Pancreas (tissue), 10 donors: ENCODE measurements around the gene C1QTNF7. TPM values are rescaled to one million over a fixed set of nuclear protein-coding genes. Genes with fewer than 3 reads are reported as not detected.

Experiments
- ATAC-seq, 4 donors: fragments of 200-7000 bp; cut with Tn5 transposase; one replicate each; pipeline versions ENCODE4 v1.8.0 to v1.9.1; 2020; ENCODE audit warnings: mild to moderate bottlenecking in 4 of 4, moderate library complexity in 4 of 4
- DNase-seq, 6 donors: peaks; one replicate each; pipeline ENCODE4 v3.0.0-alpha.2; 2020
- FAIRE-seq: peaks from 2 replicates; lab custom pipeline; 2012; peaks lifted over from hg19 to GRCh38; lab: Jason Lieb, UNC
- H3K27ac ChIP-seq, 4 donors: fragments of 200-600 bp; sonication (generic); 1 replicate in 3 of 4; 2 replicates in 1 of 4; pipeline versions ENCODE4 v1.5.0 to v1.8.0; 2020
- H3K27me3 ChIP-seq, 4 donors: fragments of 200-600 bp; one replicate each; pipeline ENCODE4 v1.8.0; 2021
- H3K36me3 ChIP-seq, 3 donors: fragments of 200-600 bp; sonication (generic) in 1 of 3; one replicate each; pipeline versions ENCODE4 v1.5.0 to v1.8.0; 2020 to 2021
- H3K4me1 ChIP-seq, 3 donors: fragments of 200-600 bp; one replicate each; pipeline ENCODE4 v1.8.0; 2021
- H3K4me3 ChIP-seq, 4 donors: fragments of 200-600 bp; sonication (generic) in 2 of 4; one replicate each; pipeline versions ENCODE4 v1.5.0 to v1.8.0; 2020 to 2021
- H3K9me3 ChIP-seq, 4 donors: fragments of 200-600 bp; one replicate each; pipeline ENCODE4 v1.8.0; 2021
- CTCF ChIP-seq, 4 donors: fragments of 200-600 bp; sonication (generic) in 3 of 4; IDR thresholded peaks; one replicate each; pipeline versions ENCODE4 v1.5.0 to v1.8.0; 2021; ENCODE audit warnings: antibody characterized with exemption in 4 of 4
- WGBS, 2 donors: extraction: QIAGEN DNeasy Blood & Tissue Kit; methylation state at CpG; one replicate each; pipeline ENCODE4 v1.1.7; 2013; 5-methylcytosine and 5-hydroxymethylcytosine counted together
- intact Hi-C, 3 donors: fragments of 100-400 bp; cut with DNase I; formaldehyde crosslinking; loops; one replicate each; pipeline versions ENCODE4 v1.11.1 to v1.14.2; 2022
- polyA plus RNA-seq, 2 donors: library from polyadenylated mRNA; stranded (reverse); fragments of 200-250 nt; gene quantifications; one replicate each; pipeline ENCODE4 v1.2.3, GENCODE V29; 2013
- total RNA-seq, 6 donors: library from RNA; stranded (reverse); fragmentation: NEBNext Ultra II Directional in 4 of 6; extraction: Animal tissue kit (Norgen Biotek cat#: 25700) in 4 of 6; gene quantifications; one replicate each; pipeline versions ENCODE4 v1.2.1 to v1.2.4, GENCODE V29; 2021 to 2023
- donor health status: healthy with polysubstance abuse.
- donor health status: DM: no; HTN: no; CAD: no; lungs with moderate emphysema.
- donor health status: DM: no; HTN: no; CAD: no.
- donor health status: control.
- donor health status: control.
- donor health status: Bipolar disorder and iron deficiency.
- donor health status: DM: yes; HTN: yes; CAD: no.
- donor health status: DM: no; HTN: no; CAD: no.
- donor health status: DM: no; HTN: no; CAD: no.
- donor health status: DM: yes; HTN: yes; CAD: no.

C1QTNF7 gene
- total and polyA plus RNA-seq, 8 donors, result 0.03 to 1.1 (median 0.38) TPM

- no peak for TF ChIP-seq CTCF (IDR thresholded peaks at IDR 0.05)
- no peaks in the 10 kb centered on the region for H3K36me3 ChIP-seq
- ATAC-seq (no peak), FAIRE-seq (no peak), DNase-seq (no peak)
- intact Hi-C loops, result no loop called here
- H3K27me3 ChIP-seq, result no peaks in the 10 kb centered on the region
- no peak overlapping the region for H3K4me3 ChIP-seq
- no peak overlapping the region for H3K27ac ChIP-seq
- no peaks in the 10 kb centered on the region for H3K4me1 ChIP-seq
- no peaks in the 10 kb centered on the region for H3K9me3 ChIP-seq
- WGBS, 2 donors, result 53 to 67% methylated on average over 2 of the region's 2 CpGs
These were observed 25.7 kb upstream of the C1QTNF7 start for GRCh38 chr4:15402146-15402545.

GRCh38 chr4:15402974-15403373 is 24.9 kb upstream of the C1QTNF7 start:
- intact Hi-C loops, result no loop called here
- no peaks in the 10 kb centered on the region for H3K9me3 ChIP-seq
- no peaks in the 10 kb centered on the region for H3K36me3 ChIP-seq
- H3K27ac ChIP-seq, result no peak overlapping the region
- DNase-seq (no peak), ATAC-seq (peak in 1 of 4 donors; percentile 18), FAIRE-seq (no peak)
- WGBS, 2 donors, result 60 to 62% methylated on average over 2 of the region's 2 CpGs
- TF ChIP-seq CTCF (IDR thresholded peaks at IDR 0.05), result no peak
- no peaks in the 10 kb centered on the region for H3K27me3 ChIP-seq
- no peaks in the 10 kb centered on the region for H3K4me1 ChIP-seq
- H3K4me3 ChIP-seq, result no peak overlapping the region

- Histone ChIP-seq H3K4me1 (no peaks in the 10 kb centered on the region), H3K4me3 (no peak overlapping the region), H3K27ac (no peak overlapping the region), H3K9me3 (no peaks in the 10 kb centered on the region), H3K36me3 (no peaks in the 10 kb centered on the region), H3K27me3 (no peaks in the 10 kb centered on the region)
- FAIRE-seq (no peak), DNase-seq (no peak), ATAC-seq (no peak)
- 78% methylated on average over 4 of the region's 4 CpGs for WGBS, 2 donors
- intact Hi-C loops, result no loop called here
- no peak for TF ChIP-seq CTCF (IDR thresholded peaks at IDR 0.05)
These were observed 22.8 kb upstream of the C1QTNF7 start for GRCh38 chr4:15405018-15405417.

- Histone ChIP-seq H3K4me3 (no peak overlapping the region), H3K36me3 (no peaks in the 10 kb centered on the region), H3K27me3 (no peaks in the 10 kb centered on the region), H3K27ac (no peak overlapping the region), H3K4me1 (no peaks in the 10 kb centered on the region), H3K9me3 (no peaks in the 10 kb centered on the region)
- TF ChIP-seq CTCF (IDR thresholded peaks at IDR 0.05), result no peak
- no peak for ATAC-seq
- no peak for FAIRE-seq
- WGBS, 2 donors, result 36 to 43% methylated on average over 6 of the region's 6 CpGs
- intact Hi-C loops, result no loop called here
- no peak for DNase-seq
These were observed 17.1 kb upstream of the C1QTNF7 start for GRCh38 chr4:15410750-15411149.

- Histone ChIP-seq H3K27me3 (no peaks in the 10 kb centered on the region), H3K4me3 (no peak overlapping the region), H3K27ac (no peak overlapping the region), H3K36me3 (no peaks in the 10 kb centered on the region), H3K4me1 (no peaks in the 10 kb centered on the region), H3K9me3 (no peaks in the 10 kb centered on the region)
- no peak for FAIRE-seq
- no peak for ATAC-seq
- intact Hi-C loops, result no loop called here
- 70 to 85% methylated on average over 5 of the region's 5 CpGs for WGBS, 2 donors
- no peak for DNase-seq
- no peak for TF ChIP-seq CTCF (IDR thresholded peaks at IDR 0.05)
These were observed 15.4 kb upstream of the C1QTNF7 start for GRCh38 chr4:15412461-15412860.
